Activated CD8-positive, alpha-beta T cell treated with anti-CD3 and anti-CD28 coated beads for 36 hours (primary cell): ENCODE results near the gene DOCK2. TPM values are rescaled to one million over a fixed set of nuclear protein-coding genes. Genes with fewer than 3 reads are reported as not detected.
A peak's percentile ranks its signal among the peaks of the same experiment; 100 is the strongest.

Experiments used
- ATAC-seq: fragments of 200-7000 bp; cut with Tn5 transposase; one replicate; pipeline ENCODE4 v1.10.0; 2021; ENCODE audit warnings: mild to moderate bottlenecking, moderate library complexity
- CTCF ChIA-PET: fragments of 350-600 bp; sonication (Branson Sonifier 250); formaldehyde crosslinking; loops from one replicate; lab custom pipeline; 2021; ENCODE audit warnings: antibody characterized with exemption; lab: Charles Lee
- POLR2A ChIA-PET: fragments of 350-600 bp; sonication (Branson Sonifier 250); formaldehyde crosslinking; loops from one replicate; lab custom pipeline; 2021; ENCODE audit warnings: antibody characterized with exemption; lab: Charles Lee
- DNase-seq: peaks from one replicate; pipeline ENCODE4 v3.0.0-alpha.2; 2020
- H3K27ac Mint-ChIP-seq: one replicate; pipeline ENCODE4 v1.8.0; 2021; ENCODE audit warnings: mild to moderate bottlenecking, mixed read lengths
- H3K27me3 Mint-ChIP-seq: one replicate; pipeline ENCODE4 v1.8.0; 2021; ENCODE audit warnings: mixed read lengths
- H3K36me3 Mint-ChIP-seq: one replicate; pipeline ENCODE4 v1.8.0; 2021; ENCODE audit warnings: low read depth, mixed read lengths
- H3K4me1 Mint-ChIP-seq: one replicate; pipeline ENCODE4 v1.8.0; 2021; ENCODE audit warnings: low read depth, mixed read lengths
- H3K4me3 Mint-ChIP-seq: one replicate; pipeline ENCODE4 v1.8.0; 2021; ENCODE audit warnings: mild to moderate bottlenecking, moderate library complexity, mixed read lengths
- H3K9me3 Mint-ChIP-seq: one replicate; pipeline ENCODE4 v1.8.0; 2021; ENCODE audit warnings: mixed read lengths
- intact Hi-C: fragments of 100-400 bp; cut with micrococcal nuclease; formaldehyde crosslinking; loops from one replicate; pipeline ENCODE4 v1.10.0; 2022
- total RNA-seq, 2 experiments: library from RNA; stranded (reverse); gene quantifications; one replicate each; pipeline ENCODE4 v1.2.3, GENCODE V29; 2021
- TF ChIP-seq, protein P1 (sequence below): fragments of 200-600 bp; IDR thresholded peaks from one replicate; pipeline ENCODE4 v1.8.0; 2022; ENCODE audit warnings: antibody characterized with exemption, mild to moderate bottlenecking

Gene DOCK2
- total RNA-seq, 2 experiments from 2014 or later, result 180 to 181 TPM

DNA sequence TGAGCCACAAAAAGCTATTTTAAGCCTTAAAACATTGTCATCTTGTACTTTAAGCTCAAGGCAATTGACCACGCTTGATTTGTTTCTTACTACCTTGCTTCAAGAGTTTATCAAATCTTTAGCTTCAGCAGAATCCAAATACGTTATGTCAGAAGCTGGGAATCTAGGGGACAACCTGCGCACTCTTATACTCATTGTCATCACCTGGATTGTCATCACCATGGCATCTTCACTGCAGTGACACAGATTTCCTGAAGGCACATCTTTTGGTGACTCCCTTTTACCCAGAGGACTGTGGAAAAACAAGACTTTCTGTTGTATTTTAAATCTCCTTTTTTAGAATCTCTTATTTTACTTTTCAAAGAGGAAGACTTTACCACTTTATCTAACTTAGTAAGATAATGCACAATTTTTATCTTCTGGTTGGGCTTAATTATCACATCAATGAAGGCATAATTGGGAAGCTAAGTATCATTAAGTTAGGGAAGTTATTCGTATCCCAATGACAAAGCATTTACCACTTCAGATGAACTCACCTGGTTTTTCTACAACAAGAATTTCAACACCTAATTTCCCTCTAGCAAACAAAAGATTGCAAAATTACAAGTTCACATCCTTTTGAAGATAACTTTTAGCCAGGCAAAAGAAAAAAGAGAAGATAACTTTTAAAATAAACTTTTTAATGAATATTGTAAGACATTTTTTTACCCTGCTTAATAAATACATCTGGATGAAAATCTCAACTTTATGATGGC, 162.0 kb downstream of the DOCK2 start:
- no peak for ATAC-seq
- no peak for DNase-seq
- Mint-ChIP-seq H3K4me3 (no peak overlapping the region), H3K36me3 (peaks cover 68% of the 10 kb centered on the region), H3K9me3 (no peaks in the 10 kb centered on the region), H3K4me1 (peaks cover 43% of the 10 kb centered on the region), H3K27me3 (no peaks in the 10 kb centered on the region), H3K27ac (no peak overlapping the region)
- intact Hi-C loops, result no loop called here
- TF ChIP-seq, protein P1, sequence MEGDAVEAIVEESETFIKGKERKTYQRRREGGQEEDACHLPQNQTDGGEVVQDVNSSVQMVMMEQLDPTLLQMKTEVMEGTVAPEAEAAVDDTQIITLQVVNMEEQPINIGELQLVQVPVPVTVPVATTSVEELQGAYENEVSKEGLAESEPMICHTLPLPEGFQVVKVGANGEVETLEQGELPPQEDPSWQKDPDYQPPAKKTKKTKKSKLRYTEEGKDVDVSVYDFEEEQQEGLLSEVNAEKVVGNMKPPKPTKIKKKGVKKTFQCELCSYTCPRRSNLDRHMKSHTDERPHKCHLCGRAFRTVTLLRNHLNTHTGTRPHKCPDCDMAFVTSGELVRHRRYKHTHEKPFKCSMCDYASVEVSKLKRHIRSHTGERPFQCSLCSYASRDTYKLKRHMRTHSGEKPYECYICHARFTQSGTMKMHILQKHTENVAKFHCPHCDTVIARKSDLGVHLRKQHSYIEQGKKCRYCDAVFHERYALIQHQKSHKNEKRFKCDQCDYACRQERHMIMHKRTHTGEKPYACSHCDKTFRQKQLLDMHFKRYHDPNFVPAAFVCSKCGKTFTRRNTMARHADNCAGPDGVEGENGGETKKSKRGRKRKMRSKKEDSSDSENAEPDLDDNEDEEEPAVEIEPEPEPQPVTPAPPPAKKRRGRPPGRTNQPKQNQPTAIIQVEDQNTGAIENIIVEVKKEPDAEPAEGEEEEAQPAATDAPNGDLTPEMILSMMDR, result no peak
- ChIA-PET POLR2A (no interaction called here), CTCF (no interaction called here)

DNA sequence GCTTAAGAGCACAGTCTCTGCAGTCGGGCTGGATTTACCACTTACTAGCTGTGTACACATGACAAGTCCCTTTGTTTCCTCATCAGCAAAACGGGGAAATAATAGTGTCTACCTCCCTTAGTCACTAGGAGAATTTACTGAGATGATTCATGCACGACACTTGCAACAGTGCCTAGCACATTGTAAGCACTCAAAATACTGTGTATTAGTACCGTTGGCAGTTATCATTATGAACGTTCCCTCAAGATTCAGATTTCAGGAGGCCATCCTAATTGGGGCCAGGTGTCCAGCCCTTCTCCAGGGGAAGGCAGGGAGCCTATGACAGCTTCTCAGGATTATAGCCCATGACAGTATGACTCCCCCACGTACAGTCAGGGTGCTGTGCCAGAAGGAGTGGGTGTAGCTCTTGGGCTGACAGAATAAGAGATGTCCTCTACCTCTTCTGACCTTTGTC, 164.3 kb downstream of the DOCK2 start:
- ATAC-seq (peak; percentile 10), DNase-seq (peak; percentile 12)
- intact Hi-C loops, result no loop called here
- CTCF ChIA-PET, result interaction anchor here (1.4 kb wide), 1 partner anchor 13 kb away, joined by 4 read pairs; no protein-coding TSS in a partner anchor
- Mint-ChIP-seq H3K27ac (peak overlapping the region; percentile 75), H3K4me1 (peaks cover 49% of the 10 kb centered on the region), H3K36me3 (peaks cover 79% of the 10 kb centered on the region), H3K9me3 (no peaks in the 10 kb centered on the region), H3K4me3 (no peak overlapping the region), H3K27me3 (no peaks in the 10 kb centered on the region)
- POLR2A ChIA-PET, result no interaction called here
- TF ChIP-seq, protein P1, result no peak

DNA sequence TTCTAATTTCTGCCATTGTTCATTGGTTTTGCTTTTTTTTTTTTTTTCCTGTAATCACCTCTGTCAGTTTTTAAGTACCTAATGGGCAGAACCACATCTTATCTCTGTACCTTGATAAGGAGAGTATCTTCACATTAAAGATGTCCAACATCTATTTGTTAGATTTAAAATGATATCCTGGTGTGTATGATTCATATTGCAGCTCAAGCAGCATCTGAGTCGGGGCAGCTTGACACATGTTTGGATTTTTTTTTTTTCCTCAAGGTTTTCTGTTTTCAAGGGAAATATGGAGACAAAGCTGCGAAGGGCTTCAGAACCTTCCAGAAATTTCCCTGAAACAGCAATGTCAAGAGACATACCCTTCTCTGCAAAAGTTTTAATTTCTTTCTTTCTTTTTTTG, 164.7 kb downstream of the DOCK2 start:
- H3K9me3 Mint-ChIP-seq, result no peaks in the 10 kb centered on the region
- ATAC-seq (no peak), DNase-seq (no peak)
- peaks cover 77% of the 10 kb centered on the region for H3K36me3 Mint-ChIP-seq
- TF ChIP-seq, protein P1, result no peak
- H3K4me1 Mint-ChIP-seq, result peaks cover 47% of the 10 kb centered on the region
- intact Hi-C loops, result no loop called here
- peak overlapping the region; percentile 75 for H3K27ac Mint-ChIP-seq
- no peaks in the 10 kb centered on the region for H3K27me3 Mint-ChIP-seq
- no peak overlapping the region for H3K4me3 Mint-ChIP-seq
- CTCF ChIA-PET, result interaction anchor here (1.4 kb wide), 1 partner anchor 13 kb away, joined by 4 read pairs; no protein-coding TSS in a partner anchor
- POLR2A ChIA-PET, result no interaction called here

DNA sequence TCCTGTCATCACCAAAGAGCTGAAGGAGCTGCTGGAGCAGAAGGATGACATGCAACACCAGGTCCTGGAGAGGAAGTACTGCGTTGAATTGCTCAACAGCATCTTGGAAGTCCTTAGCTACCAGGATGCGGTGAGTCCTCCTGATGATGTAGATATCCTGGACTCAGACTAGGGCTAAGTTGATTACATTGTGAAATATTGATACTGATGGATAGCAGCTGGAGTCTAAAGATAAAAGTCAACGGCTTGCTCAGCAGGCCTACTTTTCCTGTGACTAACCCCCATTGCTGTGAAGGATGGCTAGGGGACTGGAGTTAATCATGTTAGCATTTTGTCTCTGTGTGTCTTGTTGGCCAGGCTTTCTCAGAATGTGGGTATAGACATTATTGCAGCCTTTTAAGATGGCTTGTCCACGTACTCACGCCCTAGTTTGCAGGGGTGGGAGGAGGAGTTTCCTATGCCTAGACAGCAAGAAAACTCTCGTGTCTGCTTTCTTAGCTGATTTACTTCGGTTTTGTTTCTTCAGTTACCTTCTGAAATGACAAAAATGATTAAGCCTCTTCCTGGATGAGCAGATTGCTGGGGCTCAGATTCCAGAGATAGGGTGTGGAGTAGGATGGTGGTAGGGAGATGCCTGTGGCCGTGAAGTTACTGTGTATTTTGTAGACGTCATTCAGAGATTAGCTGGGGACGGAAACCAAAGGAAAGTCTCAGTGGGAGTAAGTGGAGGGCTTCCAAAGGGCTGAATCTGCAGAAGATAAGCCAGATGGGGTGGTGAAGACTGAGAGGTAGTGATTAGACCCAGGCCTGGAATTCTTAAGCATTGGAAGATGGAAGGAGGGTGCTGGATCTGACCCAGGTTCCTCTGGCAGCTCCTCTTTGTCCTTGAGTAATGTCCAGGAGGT, 166.3 kb downstream of the DOCK2 start:
- ATAC-seq, result no peak
- intact Hi-C loops, result no loop called here
- peak overlapping the region; percentile 6 for H3K27ac Mint-ChIP-seq
- TF ChIP-seq, protein P1, result no peak
- no peaks in the 10 kb centered on the region for H3K9me3 Mint-ChIP-seq
- no peaks in the 10 kb centered on the region for H3K27me3 Mint-ChIP-seq
- no peak overlapping the region for H3K4me3 Mint-ChIP-seq
- ChIA-PET CTCF (no interaction called here), POLR2A (interaction anchor here (1.5 kb wide), 1 partner anchor 15 kb away, joined by 4 read pairs; no protein-coding TSS in a partner anchor)
- no peak for DNase-seq
- peaks cover 41% of the 10 kb centered on the region for H3K4me1 Mint-ChIP-seq
- H3K36me3 Mint-ChIP-seq, result peaks cover 68% of the 10 kb centered on the region
